Calu3 (cell line): Measurements from ENCODE around the gene NUDT21. TPM values are rescaled to one million over a fixed set of nuclear protein-coding genes. Genes with fewer than 3 reads are reported as not detected.

Source experiments
- BruUV-seq: library from RNA; stranded (reverse); fragments of 400-500 nt; replicated peaks from 2 replicates; lab custom pipeline; 2021; lab: Mats Ljungman, UMichigan
- CTCF ChIA-PET: fragments of 300-600 bp; sonication (Branson Sonifier 250); formaldehyde crosslinking; loops from one replicate; lab custom pipeline; 2022; ENCODE audit warnings: antibody characterized with exemption; lab: Charles Lee
- DNase-seq: peaks from one replicate; pipeline ENCODE4 v3.0.0; 2022
- H3K27ac Mint-ChIP-seq: one replicate; pipeline ENCODE4 v1.8.0; 2022; ENCODE audit warnings: mixed read lengths; ENCODE audit not compliant: unreplicated experiment
- H3K27me3 Mint-ChIP-seq: one replicate; pipeline ENCODE4 v1.8.0; 2022; ENCODE audit warnings: mixed read lengths; ENCODE audit not compliant: unreplicated experiment
- H3K36me3 Mint-ChIP-seq: one replicate; pipeline ENCODE4 v1.8.0; 2022; ENCODE audit warnings: mild to moderate bottlenecking, moderate library complexity, mixed read lengths; ENCODE audit not compliant: insufficient read depth, unreplicated experiment
- H3K4me1 Mint-ChIP-seq: one replicate; pipeline ENCODE4 v1.8.0; 2022; ENCODE audit warnings: mild to moderate bottlenecking, low read depth, mixed read lengths; ENCODE audit not compliant: unreplicated experiment
- H3K4me3 Mint-ChIP-seq: one replicate; pipeline ENCODE4 v1.8.0; 2022; ENCODE audit warnings: mild to moderate bottlenecking, low read depth, moderate library complexity, mixed read lengths; ENCODE audit not compliant: unreplicated experiment
- H3K9me3 Mint-ChIP-seq: one replicate; pipeline ENCODE4 v1.8.0; 2022; ENCODE audit warnings: low read depth, mixed read lengths; ENCODE audit not compliant: unreplicated experiment
- intact Hi-C: fragments of 100-400 bp; cut with micrococcal nuclease; formaldehyde crosslinking; loops from one replicate; pipeline ENCODE4 v1.10.0; 2022; ENCODE audit not compliant: unreplicated experiment
- total RNA-seq: library from RNA; stranded (reverse); gene quantifications from 2 replicates; pipeline ENCODE4 v1.2.3, GENCODE V29; 2022
- TF ChIP-seq, protein P1 (sequence below): fragments of 200-600 bp; IDR thresholded peaks from one replicate; pipeline ENCODE4 v1.8.0; 2022; ENCODE audit warnings: antibody characterized with exemption; ENCODE audit not compliant: unreplicated experiment

The NUDT21 gene
- total RNA-seq, 1 experiment from 2014 or later, result 266 TPM

- H3K4me1 Mint-ChIP-seq, result no peaks in the 10 kb centered on the region
- no peaks in the 10 kb centered on the region for H3K27me3 Mint-ChIP-seq
- no peak overlapping the region for H3K27ac Mint-ChIP-seq
- intact Hi-C loops, result no loop called here
- H3K4me3 Mint-ChIP-seq, result no peak overlapping the region
- CTCF ChIA-PET, result no interaction called here
- no peaks in the 10 kb centered on the region for H3K9me3 Mint-ChIP-seq
- H3K36me3 Mint-ChIP-seq, result no peaks in the 10 kb centered on the region
- TF ChIP-seq, protein P1, sequence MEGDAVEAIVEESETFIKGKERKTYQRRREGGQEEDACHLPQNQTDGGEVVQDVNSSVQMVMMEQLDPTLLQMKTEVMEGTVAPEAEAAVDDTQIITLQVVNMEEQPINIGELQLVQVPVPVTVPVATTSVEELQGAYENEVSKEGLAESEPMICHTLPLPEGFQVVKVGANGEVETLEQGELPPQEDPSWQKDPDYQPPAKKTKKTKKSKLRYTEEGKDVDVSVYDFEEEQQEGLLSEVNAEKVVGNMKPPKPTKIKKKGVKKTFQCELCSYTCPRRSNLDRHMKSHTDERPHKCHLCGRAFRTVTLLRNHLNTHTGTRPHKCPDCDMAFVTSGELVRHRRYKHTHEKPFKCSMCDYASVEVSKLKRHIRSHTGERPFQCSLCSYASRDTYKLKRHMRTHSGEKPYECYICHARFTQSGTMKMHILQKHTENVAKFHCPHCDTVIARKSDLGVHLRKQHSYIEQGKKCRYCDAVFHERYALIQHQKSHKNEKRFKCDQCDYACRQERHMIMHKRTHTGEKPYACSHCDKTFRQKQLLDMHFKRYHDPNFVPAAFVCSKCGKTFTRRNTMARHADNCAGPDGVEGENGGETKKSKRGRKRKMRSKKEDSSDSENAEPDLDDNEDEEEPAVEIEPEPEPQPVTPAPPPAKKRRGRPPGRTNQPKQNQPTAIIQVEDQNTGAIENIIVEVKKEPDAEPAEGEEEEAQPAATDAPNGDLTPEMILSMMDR, result no peak
- DNase-seq, result no peak
- no TSS peak for BruUV-seq
Measured at GRCh38 chr16:56488035-56488434, 36.9 kb upstream of the NUDT21 start.

GRCh38 chr16:56483394-56483793, 32.3 kb upstream of the NUDT21 start:
- no peak for DNase-seq
- Mint-ChIP-seq H3K4me1 (no peaks in the 10 kb centered on the region), H3K36me3 (peaks cover 17% of the 10 kb centered on the region), H3K4me3 (no peak overlapping the region), H3K9me3 (no peaks in the 10 kb centered on the region), H3K27me3 (no peaks in the 10 kb centered on the region), H3K27ac (no peak overlapping the region)
- TF ChIP-seq, protein P1, result no peak
- intact Hi-C loops, result no loop called here
- CTCF ChIA-PET, result no interaction called here
- no TSS peak for BruUV-seq

GRCh38 chr16:56482683-56483236, 31.6 kb upstream of the NUDT21 start:
- H3K9me3 Mint-ChIP-seq, result no peaks in the 10 kb centered on the region
- H3K4me1 Mint-ChIP-seq, result no peaks in the 10 kb centered on the region
- TF ChIP-seq, protein P1, result no peak
- H3K27me3 Mint-ChIP-seq, result no peaks in the 10 kb centered on the region
- no peak overlapping the region for H3K27ac Mint-ChIP-seq
- BruUV-seq, result no TSS peak
- CTCF ChIA-PET, result no interaction called here
- DNase-seq, result no peak
- intact Hi-C loops, result no loop called here
- no peak overlapping the region for H3K4me3 Mint-ChIP-seq
- peaks cover 17% of the 10 kb centered on the region for H3K36me3 Mint-ChIP-seq

- Mint-ChIP-seq H3K27ac (no peak overlapping the region), H3K9me3 (no peaks in the 10 kb centered on the region), H3K4me3 (no peak overlapping the region), H3K4me1 (no peaks in the 10 kb centered on the region), H3K27me3 (no peaks in the 10 kb centered on the region), H3K36me3 (peaks cover 29% of the 10 kb centered on the region)
- intact Hi-C loops, result no loop called here
- TF ChIP-seq, protein P1, result no peak
- no peak for DNase-seq
- BruUV-seq, result no TSS peak
- CTCF ChIA-PET, result no interaction called here
Measured at GRCh38 chr16:56481468-56482122, 30.5 kb upstream of the NUDT21 start.
